GM12892 (cell line): Measurements from ENCODE around the gene RPS6KC1.
"Not testable (repeated sequence)": the region's sequence is repeated elsewhere in the genome, so short reads cannot be mapped to it uniquely, and the experiment has no call there.

ENCODE experiments used
- DNase-seq: peaks from one replicate; pipeline ENCODE4 v3.0.0; 2011; ENCODE audit not compliant: insufficient read length
- FAIRE-seq: peaks from 2 replicates; lab custom pipeline; 2011; peaks lifted over from hg19 to GRCh38; lab: Jason Lieb, UNC
- POLR2A ChIP-seq: IDR thresholded peaks from 2 replicates; pipeline ENCODE4 v1.6.1; 2011; ENCODE audit warnings: low read depth, low read length, control low read depth
- POLR2AphosphoS5 ChIP-seq: IDR thresholded peaks from 2 replicates; pipeline ENCODE4 v1.6.1; 2011; ENCODE audit warnings: low read depth, low read length, control low read depth
- TAF1 ChIP-seq: IDR thresholded peaks from 2 replicates; pipeline ENCODE4 v1.6.1; 2011; ENCODE audit warnings: low read depth, mild to moderate bottlenecking, control low read depth, low read length, borderline replicate concordance

RPS6KC1 gene

DNA sequence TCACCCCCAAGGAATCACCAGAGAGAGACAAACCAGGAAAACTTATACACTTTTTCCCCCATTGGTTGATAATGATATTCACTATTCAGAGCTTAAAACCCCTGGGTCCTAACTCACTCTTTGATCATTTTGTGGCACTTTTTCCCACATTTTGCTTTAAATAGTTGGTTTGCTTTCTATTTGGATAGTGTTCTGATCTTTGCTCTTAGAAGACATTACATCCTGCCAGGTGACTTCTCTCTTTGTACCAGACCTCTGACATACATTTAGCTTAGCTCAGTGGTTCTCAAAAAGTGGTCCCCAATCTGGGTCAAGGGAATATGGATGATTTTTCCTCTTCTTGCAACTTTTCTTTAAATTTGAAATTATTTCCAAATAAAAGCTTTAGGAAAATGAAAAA, 228.4 kb downstream of the RPS6KC1 start:
- no peak for FAIRE-seq
- DNase-seq: no peak
- TF ChIP-seq TAF1 (no peak), POLR2AphosphoS5 (no peak), POLR2A (no peak)

- no peak for DNase-seq
- TF ChIP-seq POLR2A (no peak), POLR2AphosphoS5 (no peak), TAF1 (no peak)
- FAIRE-seq: no peak
Measured at GRCh38 chr1:213281640-213282301, 230.7 kb downstream of the RPS6KC1 start.

- no peak for FAIRE-seq
- TF ChIP-seq POLR2A: no peak
- no peak for TF ChIP-seq POLR2AphosphoS5
- no peak for TF ChIP-seq TAF1
- no peak for DNase-seq
Measured at GRCh38 chr1:213284626-213285025, 233.6 kb downstream of the RPS6KC1 start.

DNA sequence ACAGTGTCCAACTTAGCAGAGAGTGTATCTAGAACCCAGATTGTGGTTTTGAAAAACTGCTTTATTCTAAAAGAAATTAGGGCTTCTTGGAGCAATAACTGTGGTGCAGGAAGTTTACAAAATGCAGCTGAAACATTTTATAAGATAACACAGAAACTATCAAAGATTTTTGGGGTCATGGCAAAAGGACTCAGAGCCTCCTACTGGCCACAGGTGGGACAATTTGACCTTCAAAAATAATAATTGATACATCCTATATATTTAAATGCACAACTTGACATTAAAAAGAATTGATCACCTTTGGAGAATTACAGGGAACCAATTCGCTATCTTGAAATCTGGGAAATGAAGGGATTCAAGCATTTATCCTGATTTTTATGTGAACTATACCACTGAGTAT, 235.2 kb downstream of the RPS6KC1 start:
- TF ChIP-seq TAF1: no peak
- TF ChIP-seq POLR2A: no peak
- DNase-seq (no peak), FAIRE-seq (no peak)

GRCh38 chr1:213287987-213288386, 236.9 kb downstream of the RPS6KC1 start:
- DNase-seq (no peak), FAIRE-seq (no peak)
- no peak for TF ChIP-seq TAF1
- no peak for TF ChIP-seq POLR2AphosphoS5
- TF ChIP-seq POLR2A: no peak

GRCh38 chr1:213291526-213291925, 240.5 kb downstream of the RPS6KC1 start:
- FAIRE-seq: no peak
- no peak for TF ChIP-seq POLR2AphosphoS5
- no peak for TF ChIP-seq POLR2A
- TF ChIP-seq TAF1: no peak
- DNase-seq: no peak

GRCh38 chr1:213292614-213293013, 241.6 kb downstream of the RPS6KC1 start:
- FAIRE-seq (no peak), DNase-seq (no peak)
- TF ChIP-seq POLR2A: no peak
- no peak for TF ChIP-seq POLR2AphosphoS5
- no peak for TF ChIP-seq TAF1

DNA sequence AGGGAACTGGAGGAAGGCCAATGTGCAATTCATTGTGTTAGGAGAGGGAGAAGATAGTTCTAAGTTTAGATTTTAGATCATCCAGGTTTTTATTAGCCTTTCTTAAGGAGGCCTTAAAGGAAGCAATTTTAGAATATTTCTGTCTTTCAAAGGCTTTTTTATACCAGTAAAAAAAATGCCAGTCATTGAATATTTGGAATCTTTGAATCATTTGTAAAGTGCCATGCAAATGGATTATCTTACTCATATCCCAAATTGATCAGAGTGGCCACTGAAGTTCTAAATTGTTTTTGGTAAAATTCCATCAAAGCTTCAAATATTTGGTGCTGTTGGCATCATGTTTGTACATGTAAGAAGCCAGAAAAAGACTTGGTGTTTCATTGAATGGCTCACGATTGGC, 244.8 kb downstream of the RPS6KC1 start:
- TF ChIP-seq TAF1: no peak
- TF ChIP-seq POLR2A: no peak
- TF ChIP-seq POLR2AphosphoS5: no peak
- DNase-seq: no peak

DNA sequence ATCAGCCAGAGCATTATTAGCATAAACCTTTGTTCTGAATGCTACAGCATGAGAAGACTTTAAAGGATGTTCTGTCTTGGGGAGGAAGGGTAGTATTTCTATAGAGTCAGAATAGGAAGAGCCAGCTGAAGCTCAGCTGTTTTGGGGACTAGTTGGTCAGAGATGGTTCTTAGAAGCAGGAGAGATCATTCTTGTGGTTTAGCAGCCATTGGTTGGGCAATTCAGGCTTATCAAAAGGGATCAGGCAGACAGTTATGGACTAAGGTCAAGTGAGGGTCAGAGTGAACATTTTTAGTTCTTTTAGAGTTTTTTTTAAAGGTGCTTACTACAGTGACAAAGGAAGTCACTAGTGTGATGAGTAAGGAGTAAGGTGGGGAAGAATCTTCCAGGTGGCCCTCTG, 245.5 kb downstream of the RPS6KC1 start:
- no peak for FAIRE-seq
- TF ChIP-seq POLR2AphosphoS5 (no peak), TAF1 (no peak), POLR2A (no peak)
- DNase-seq: no peak

More for the DNA sequence above, 244.8 kb downstream of the RPS6KC1 start:
- no peak for FAIRE-seq

DNA sequence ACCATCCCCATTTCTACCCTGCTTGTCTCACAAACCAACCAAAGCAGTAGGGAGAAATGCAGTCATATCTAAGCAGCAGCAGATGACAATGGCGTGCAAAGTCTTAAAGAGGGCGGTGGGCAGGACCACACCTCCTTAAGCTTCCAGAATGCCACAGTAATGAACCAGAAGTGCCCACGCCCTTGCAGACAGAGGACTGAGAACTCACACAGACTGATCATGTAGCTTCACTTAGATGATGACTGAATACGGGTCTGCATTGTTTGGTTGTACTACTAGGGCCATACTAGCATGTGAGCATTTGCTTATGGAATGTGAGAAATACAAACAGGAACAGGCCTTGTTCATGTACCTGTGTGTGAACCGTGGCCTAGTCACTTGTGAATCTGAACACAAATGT, 246.0 kb downstream of the RPS6KC1 start:
- DNase-seq (no peak), FAIRE-seq (no peak)
- TF ChIP-seq TAF1 (no peak), POLR2AphosphoS5 (no peak), POLR2A (no peak)

DNA sequence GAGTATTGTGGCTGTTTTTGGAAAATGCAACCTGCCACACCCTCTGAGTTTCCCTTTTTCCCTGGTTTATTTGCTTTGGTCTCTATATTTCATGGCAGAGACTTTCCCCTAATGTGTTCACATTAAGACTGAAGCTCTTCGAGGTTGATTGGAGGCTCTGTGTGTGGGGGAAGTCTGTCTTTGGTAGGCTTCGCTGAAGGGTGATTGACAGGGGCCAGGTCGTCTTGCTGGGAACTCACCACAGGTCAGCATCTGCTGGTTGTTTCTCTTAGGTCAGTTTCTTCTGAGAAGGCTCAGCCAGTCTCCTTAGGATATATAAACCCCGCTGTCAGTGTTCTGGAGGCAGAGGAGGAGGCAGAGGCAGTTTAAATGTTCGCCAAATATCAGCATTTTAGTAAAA, 249.4 kb downstream of the RPS6KC1 start:
- DNase-seq (no peak), FAIRE-seq (no peak)
- TF ChIP-seq POLR2AphosphoS5: no peak
- no peak for TF ChIP-seq POLR2A
- no peak for TF ChIP-seq TAF1

- DNase-seq, FAIRE-seq: not testable (repeated sequence)
Measured at GRCh38 chr1:213301524-213301923, 250.5 kb downstream of the RPS6KC1 start.
